HG03066 (cell line): ENCODE data around the gene GCM1.
"Not testable (repeated sequence)": the region's sequence is repeated elsewhere in the genome, so short reads cannot be mapped to it uniquely, and the experiment has no call there.

Experiments used
- ATAC-seq: cut with Tn5 transposase; IDR thresholded peaks from one replicate; pipeline ENCODE4 v1.9.1; 2021; ENCODE audit warnings: low read depth; ENCODE audit not compliant: unreplicated experiment

GCM1 gene, protein sequence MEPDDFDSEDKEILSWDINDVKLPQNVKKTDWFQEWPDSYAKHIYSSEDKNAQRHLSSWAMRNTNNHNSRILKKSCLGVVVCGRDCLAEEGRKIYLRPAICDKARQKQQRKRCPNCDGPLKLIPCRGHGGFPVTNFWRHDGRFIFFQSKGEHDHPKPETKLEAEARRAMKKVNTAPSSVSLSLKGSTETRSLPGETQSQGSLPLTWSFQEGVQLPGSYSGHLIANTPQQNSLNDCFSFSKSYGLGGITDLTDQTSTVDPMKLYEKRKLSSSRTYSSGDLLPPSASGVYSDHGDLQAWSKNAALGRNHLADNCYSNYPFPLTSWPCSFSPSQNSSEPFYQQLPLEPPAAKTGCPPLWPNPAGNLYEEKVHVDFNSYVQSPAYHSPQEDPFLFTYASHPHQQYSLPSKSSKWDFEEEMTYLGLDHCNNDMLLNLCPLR

DNA sequence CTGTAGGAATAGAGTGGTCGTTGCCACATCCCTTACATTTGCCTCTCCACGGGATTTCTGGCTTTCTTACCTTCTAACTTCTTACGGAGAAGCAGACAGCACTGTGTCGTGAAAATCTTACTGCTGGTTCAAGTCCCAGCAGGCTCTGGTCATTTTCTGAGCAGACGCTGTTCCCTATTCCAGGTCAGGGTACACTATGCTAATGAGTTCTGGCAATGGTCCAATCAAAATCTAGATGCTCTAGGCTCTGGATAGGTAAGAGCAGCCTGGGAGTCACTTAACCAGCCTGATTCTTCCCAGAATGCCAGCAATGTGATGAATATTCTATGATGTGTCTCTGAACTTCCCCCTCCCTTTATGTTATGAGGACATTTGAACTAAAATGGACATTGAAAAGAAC is at the start of gene GCM1:
TSS of gene GCM1 (minus strand) at position 158 of the 400 bp plus-strand sequence. CDS start 3,209 bp downstream, outside the sequence.
- no peak for ATAC-seq

DNA sequence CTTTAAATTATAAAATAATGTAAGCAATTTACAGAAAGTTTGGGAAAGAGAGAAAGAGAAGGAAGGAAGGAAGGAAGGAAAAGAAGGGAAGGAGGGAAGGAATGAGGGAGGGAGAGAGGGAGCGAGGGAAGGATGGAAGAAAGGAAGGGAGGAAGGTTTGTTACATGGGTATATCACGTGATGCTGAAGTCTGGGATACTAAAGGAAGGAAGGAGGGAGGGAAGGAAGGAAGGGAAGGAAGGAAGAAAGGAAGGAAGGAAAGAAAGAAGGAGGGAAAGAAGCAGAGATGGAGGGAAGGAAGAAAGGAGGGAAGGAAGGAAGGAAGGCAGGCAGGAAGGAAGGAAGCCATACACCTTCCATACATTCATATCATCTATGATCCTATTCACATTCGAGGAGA is 48.9 kb upstream of the GCM1 start:
- ATAC-seq: no peak

DNA sequence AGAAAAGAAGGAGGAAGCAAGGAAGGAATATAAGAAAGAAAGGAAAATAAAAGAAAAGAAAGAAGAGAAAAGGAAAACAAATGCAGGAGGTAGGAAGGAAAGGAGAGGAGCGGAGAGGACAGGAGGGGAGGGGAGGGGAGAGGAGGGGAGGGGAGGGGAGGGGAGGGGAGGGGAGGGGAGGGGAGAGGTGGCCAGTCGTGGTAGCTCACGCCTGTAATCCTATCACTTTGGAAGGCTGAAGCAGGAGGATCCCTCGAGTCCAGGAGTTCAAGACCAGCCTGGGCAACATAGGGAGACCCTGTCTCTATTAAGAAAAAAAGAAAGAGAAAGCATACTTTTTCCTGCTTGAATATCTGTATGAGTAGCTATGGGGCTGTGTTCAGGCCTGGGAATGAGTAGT is 46.4 kb upstream of the GCM1 start:
- ATAC-seq: no peak

DNA sequence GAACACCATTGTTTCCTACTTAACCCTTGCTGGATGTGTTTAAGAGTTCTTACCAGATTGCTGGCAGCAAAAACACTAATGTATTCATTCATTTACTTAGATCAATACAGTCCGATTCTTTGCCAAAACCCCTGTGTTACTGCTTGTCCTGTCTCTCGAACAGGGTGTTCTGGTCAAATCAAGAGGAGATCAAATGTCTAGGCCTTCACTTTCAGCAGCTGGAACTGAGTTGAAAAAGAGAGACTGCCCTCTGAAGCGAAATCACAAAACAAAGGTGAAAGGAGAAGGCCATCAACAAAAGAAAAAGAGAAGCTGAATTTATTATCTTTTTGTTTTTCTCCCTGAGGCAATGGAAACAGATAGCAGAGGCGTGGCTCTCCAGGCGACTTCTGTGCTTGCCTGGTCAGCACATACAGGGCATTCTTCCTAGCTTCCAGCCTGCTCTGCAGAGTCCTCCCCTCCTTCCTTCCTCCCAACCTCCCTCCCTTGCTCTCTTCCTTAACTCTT is 44.1 kb upstream of the GCM1 start:
- no peak for ATAC-seq

DNA sequence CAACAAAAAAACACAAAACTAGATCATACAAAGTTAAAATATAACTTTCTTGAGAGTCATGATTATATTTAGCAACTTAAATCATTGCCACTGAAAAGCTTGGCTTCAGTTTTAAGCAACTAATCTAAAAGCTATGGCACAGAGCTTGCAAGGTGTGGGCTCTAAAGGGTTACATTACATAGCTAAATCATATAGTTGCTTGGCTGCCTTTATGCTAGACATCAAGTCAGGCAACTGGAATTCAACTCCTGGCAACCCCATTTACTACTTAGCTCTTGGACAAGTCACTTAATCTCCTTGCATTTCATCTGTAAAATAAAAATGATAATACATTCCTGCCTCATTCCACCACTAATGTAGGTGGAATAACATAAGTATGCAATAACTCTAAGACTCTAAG is 40.9 kb upstream of the GCM1 start:
- no peak for ATAC-seq

DNA sequence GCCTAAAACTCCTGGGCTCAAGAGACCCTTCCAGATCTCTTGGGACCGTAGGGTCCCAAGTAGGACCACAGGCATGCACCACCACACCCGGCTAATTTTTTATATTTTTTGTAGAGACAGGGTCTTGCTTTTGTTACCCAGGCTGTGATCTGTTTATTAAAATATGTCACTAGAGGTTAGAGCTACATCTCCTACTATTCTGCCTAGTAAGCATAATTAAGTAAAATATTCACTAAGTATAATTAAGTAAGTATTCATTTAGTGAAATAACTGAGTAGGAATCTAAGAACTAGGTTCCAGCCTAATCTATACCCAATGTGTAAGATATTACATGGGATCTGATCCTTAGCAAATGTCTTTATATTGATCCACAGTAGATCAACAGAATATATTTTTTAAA is 40.2 kb upstream of the GCM1 start:
- no peak for ATAC-seq

DNA sequence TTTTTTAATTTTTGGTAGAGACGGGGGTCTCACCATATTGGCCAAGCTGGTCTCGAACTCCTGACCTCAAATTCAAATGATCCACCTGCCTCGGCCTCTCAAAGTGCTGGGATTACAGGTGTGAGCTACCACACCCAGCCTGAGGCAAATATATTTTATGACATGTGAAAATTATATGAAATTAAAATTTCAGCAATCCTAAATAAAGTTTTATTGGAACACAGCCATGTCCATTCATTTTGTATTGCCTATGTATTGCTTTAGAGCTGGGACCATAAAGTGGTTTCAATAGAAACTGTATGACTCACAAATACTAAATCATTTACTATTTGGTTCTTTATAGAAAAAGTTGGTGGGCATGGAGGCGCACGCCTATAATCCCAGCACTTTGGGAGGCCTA is 32.0 kb upstream of the GCM1 start:
- no peak for ATAC-seq

DNA sequence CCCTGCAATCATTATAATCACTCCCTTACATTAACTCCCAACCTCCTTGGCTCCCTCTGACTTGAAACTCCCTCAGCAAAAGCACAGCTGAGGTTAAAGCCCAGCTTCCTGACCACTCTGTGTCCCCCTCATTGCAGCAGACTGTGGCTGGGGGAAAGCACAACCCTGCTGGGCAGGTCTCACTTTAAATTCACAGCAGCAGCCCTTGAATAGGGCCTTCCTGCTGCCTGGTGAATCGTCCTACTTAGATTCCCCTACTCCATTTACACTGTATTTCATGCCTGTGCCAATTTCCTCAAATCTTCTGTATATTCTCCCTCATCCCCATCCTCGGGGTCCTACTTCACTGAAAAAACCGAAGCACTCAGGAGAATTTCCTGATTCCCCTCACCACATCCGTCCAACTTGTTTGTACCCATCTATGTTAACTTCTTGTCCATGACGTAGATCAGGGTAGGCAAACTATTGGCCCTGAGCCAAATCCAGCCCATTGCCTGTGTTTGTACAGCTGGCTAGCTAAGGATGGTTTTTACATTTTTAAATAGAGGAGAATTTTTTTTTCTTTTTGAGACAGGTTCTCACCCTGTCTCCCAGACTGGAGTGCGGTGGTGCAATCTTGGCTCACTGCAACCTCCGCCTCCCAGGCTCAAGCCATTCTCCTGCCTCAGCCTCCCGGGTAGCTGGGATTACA is 31.5 kb upstream of the GCM1 start:
- no peak for ATAC-seq

DNA sequence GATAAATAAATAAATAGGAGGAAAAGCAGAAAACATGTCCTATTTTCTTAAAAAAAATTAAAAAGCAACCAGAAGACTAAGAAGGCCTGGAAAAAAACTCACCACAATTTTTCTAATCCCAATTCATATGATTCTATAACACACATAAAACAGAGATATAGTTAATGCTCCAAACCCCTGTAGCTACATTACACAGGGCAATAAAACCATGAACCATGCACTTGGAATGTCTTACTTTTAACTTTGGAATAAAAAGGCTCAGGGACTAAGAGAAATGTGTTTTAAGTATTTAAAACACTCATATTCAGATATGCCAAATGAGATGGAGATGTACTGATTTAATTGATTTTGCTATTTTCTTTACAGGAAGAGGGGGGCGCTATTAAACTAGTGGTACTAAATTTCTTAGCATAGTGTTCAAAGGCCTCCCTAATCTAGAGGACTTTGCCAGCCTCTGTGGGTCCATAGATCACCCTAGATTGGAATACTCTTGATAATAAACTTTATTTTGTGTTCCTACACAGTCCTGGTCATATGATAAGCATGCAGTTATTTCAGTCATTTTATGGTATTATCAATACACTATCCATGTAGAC is 30.3 kb upstream of the GCM1 start:
- ATAC-seq: no peak

DNA sequence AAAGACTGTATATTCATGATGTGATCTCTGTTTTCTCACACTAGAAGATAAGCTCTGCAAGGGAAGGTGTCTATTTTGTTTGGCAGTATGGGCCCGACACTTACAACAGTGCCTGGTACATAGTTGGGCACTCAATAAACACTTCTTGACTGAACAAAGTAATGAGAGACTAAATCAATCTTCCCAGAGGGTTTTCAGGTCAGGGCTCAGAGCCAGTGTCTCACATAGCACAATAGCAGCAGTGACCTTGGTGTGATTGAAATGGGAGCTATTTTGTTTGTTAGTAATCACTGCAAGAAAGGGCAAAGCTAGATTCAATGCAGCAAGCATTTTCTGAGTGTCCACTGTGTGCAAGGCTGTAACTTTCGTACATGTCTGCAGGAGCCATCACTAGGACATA is 26.4 kb upstream of the GCM1 start:
- ATAC-seq: no peak

DNA sequence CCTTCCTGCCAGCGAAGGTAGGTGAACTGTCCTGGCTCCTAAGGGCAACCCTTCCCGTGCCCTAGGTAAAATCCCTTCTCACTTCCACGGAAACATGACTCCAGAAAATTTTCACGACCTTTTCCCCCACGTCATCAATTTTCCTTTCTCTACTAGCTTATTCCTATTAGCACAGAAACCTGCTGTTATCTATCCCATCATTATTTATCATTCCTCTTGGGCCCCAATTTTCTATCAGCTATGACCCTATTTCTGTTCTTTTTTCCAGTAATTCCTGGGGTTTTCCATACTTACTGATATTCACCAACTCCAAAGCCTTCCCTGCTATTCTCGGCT is 23.8 kb upstream of the GCM1 start:
- no peak for ATAC-seq

DNA sequence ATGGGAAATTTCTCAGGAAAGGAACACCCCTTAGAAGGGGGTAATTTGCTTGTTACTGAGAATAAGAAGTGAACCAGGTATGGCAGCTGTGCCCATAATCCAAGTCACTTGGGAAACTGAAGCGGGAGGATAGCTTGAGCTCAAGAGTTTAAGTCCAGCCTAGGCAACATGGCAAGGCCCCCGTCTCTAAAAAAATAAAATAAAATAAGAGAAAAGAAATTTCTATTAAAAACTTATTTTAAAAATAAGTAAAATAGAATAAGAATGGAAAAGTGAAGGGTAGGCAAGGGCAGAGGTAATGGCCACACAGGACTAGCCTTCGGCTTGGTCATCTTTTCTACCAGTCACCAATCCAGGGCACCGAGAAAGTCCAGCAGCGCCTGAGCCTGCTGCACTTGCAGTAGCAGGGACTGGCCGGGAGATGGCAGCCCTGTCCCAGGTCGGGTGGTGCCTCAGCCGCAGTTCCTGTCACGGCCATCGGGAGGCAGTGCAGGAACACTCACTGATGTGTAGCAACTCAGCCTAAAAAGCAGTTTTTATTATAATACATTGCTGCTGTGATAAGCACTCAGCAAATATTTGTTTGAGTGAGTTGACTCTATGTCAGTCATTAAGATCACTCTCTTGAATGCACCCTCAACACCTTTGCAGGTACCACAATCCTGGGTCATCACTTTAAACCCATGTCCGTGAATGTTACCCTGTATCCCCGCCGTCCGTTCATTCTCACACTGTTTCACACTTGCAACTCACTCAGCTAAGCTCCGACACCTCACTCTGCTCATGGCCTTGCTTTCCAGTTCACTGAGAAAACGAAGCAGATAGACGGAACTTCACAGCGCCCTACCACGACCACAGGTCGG is 23.2 kb upstream of the GCM1 start:
- ATAC-seq: peak; percentile 80

DNA sequence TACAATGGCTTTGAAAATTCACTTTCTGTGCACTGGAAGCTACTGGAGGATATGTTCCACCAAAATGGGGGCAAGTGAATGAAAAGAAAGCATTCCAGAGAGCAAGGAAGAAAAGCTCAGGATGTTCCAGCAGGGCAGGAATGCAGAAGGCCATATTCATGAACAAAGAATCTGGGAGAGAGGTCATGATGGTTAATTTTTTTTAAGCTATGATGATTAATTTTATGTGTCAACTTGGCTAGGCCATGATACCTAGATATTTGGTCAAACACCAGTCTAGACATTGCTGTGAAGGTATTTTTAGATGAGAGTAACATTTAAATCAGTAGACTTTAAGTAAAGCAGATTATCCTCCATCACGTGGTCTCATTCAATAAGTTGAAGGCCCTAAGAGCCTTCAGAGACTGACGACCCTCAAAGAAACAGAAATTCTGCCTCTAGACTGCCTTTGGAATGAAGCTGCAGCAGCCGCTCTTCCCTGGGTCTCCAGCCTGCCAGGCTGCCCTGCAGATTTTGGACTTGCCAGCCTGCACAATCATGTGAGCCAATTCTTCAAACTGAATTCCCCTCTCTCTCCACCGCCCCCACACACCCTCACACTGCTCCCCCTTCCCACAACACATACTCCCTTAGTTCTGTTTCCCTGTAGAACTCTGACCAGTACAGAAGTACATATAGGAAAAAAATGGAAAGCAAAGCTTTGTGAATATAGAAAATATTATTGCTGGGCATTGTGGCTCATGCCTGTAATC is 20.1 kb upstream of the GCM1 start:
- ATAC-seq: no peak

DNA sequence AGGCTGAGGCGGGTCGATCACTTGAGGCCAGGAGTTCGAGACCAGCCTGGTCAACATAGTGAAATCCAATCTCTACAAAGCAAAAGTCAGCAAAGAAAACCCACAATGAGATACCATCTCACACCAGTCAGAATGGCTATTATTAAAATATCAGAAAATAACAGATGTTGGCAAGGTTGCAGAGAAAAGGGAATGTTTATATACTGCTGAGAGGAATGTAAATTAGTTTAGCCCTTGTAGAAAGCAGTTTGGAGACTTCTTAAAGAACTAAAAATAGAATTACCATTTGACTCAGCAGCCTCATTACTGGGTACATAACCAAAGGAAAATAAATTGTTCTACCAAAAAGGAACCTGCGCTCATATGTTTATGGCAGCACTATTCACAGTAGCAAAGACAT is 16.7 kb upstream of the GCM1 start:
- no peak for ATAC-seq

DNA sequence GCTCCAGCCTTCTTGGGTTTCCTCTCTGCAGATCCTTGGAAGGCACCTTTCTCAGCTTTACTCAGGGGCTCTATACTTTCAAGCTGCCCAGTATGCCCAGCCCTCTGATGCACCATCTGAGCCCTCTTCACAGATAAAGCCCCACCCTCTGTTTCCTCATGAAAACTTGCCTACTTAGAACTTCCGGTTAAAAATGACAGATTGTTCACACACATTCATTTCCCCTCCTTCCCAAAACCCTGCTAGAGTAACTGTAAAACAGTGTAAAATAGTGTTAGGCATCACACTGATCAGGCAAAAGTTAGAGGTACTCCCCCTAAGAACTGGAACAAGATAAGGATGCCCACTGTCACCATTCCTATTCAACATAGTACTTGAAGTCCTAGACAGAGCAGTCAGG is 14.0 kb upstream of the GCM1 start:
- no peak for ATAC-seq

DNA sequence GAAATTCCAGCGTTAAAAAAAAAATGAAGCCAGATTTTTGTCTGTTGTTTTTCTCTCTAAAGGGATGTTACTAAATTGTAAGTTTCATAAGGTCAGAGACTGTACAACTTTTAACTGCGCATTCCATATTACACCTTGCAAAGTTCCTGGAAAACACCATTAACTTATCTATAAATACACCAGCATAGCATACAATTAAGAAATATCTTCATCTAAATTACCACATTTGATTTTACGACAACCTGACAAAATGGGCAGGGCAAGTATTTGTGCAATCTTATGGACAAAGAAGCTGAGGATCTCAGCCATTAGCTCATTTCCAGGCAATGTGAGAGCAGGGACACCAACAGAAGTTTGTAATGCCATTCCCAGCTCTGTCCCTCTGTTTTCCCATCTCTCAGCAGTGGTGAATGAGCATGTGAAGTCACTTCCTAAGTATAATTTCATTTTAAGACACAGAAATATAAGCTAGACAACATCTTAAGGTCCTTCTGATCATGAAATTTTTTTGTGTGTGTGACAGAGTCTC is 12.9 kb upstream of the GCM1 start:
- no peak for ATAC-seq

DNA sequence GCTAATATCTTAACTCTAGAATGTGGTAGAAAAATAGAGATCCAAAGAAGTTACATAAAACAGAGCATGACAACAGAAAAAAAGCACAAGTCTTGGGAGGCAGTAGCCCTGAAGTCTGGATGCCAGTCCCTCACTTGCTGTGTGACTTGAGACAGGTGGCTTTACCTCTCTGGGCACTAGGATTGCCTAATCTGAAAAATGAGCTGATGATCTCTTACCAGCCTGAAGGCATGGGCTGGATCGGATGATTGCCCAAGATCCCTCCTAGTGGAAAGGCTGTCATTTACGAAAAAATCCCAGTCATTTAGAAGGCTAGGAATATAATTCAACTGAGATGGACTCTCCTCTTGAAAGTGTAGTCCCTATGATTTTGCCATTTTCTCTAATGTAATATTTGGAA is 10.9 kb upstream of the GCM1 start:
- no peak for ATAC-seq

DNA sequence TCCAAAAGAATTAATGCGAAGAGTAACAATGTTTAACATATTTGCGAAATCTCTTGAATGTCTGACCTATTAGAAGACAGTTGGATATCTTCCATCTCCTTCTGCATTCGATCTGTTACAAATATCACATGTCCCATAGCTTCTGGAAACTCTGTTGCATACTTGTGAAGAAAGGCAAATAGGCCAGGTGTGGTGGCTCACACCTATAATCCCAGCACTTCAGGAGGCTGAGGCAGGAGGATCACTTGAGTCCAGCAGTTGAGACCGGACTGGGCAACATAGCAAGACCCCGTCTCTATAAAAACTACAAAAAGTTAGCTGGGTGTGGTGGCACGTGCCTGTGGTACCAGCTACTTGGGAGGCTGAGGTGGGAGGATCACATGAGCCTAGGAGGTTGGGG is 9.4 kb upstream of the GCM1 start:
- not testable (repeated sequence) for ATAC-seq

DNA sequence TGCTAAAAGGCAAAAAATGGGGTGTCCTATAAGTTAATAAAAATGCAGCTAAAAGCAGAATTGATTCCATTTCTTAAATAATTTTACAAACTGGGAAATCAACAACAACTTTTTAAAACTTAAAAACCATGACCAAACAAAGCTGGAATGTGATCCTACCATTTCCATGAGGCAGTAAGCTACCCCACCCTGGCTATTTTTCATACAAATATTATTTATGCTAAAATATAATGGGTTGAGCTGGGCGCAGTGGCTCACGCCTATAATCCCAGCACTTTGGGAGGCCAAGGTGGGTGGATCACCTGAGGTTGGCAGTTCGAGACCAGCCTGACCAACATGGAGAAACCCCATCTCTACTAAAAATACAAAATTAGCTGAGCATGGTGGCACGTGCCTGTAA is 6.6 kb upstream of the GCM1 start:
- ATAC-seq: not testable (repeated sequence)

DNA sequence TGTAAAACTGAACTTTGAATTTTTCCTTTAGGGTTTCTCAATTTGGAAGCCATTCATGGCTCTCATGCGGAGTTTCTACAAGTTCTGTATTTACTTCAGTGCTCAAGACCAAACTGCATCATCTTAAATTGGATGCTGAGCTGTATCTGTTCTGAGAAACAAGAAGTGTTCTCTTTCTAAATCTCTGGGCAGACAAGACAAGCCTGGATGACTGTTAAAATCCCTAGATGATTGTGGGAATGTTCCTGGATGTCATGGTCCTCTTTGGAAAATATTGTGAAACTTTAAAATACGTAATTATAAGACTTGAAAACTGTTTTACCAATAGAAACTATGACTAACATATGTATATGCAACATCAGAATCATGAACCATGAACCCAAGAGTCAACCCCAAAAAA is 6.2 kb upstream of the GCM1 start:
- no peak for ATAC-seq
